ENCODE data around the gene ZNF32.

GRCh38 chr10:43695730-43696129, 47.0 kb upstream of the ZNF32 start:
- TF ChIP-seq CTCF (IDR thresholded peaks at IDR 0.05; ENCODE audit: extremely low read depth in 1 of 2, insufficient read depth in 1 of 2, low read depth in 1 of 2, low read length in 2 of 2) = no peak
- TF ChIP-seq POLR2AphosphoS5 (IDR thresholded peaks at IDR 0.05; ENCODE audit: insufficient read depth, low read depth, low read length) = no peak
- no peak for TF ChIP-seq EZH2 (IDR thresholded peaks at IDR 0.05; ENCODE audit: borderline replicate concordance, low read depth, low read length, severe bottlenecking)
- no peak for TF ChIP-seq FOS (IDR thresholded peaks at IDR 0.05; ENCODE audit: borderline replicate concordance, insufficient read depth, low read length)
- TF ChIP-seq POLR2A (IDR thresholded peaks at IDR 0.05; ENCODE audit: low read depth, low read length) = no peak
- no peak for TF ChIP-seq JUN (IDR thresholded peaks at IDR 0.05; ENCODE audit: borderline replicate concordance, insufficient read depth, insufficient read length, low read depth)
